LNCaP clone FGC (cell line): ENCODE data around the gene PC.

Source experiments
- DNase-seq: peaks from one replicate; pipeline ENCODE4 v3.0.0-alpha.2; 2011; ENCODE audit warnings: low read depth
- H3K4me3 ChIP-seq: 2 replicates; pipeline ENCODE4 v1.5.1; 2011; ENCODE audit warnings: mild to moderate bottlenecking, low read depth, low read length, control low read depth
- CTCF ChIP-seq: IDR thresholded peaks from 2 replicates; pipeline ENCODE4 v1.5.1; 2012; ENCODE audit warnings: mild to moderate bottlenecking; ENCODE audit not compliant: control insufficient read depth, insufficient read depth; ENCODE audit errors: extremely low read depth

Gene PC

GRCh38 chr11:66853242-66854229 lies 104.6 kb downstream of the PC start:
- no peak for DNase-seq
- no peak for TF ChIP-seq CTCF
- no peak overlapping the region for H3K4me3 ChIP-seq

- DNase-seq, result no peak
- no peak overlapping the region for H3K4me3 ChIP-seq
- no peak for TF ChIP-seq CTCF
Observed at GRCh38 chr11:66852466-66853241, 105.5 kb downstream of the PC start.

GRCh38 chr11:66851698-66852465 lies 106.3 kb downstream of the PC start:
- TF ChIP-seq CTCF, result no peak
- DNase-seq, result no peak
- no peak overlapping the region for H3K4me3 ChIP-seq

- no peak for TF ChIP-seq CTCF
Observed at GRCh38 chr11:66851239-66851596, 107.0 kb downstream of the PC start.

GRCh38 chr11:66850588-66851238 lies 107.5 kb downstream of the PC start:
- no peak for DNase-seq
- no peak for TF ChIP-seq CTCF

More at GRCh38 chr11:66851239-66851596, 107.0 kb downstream of the PC start:
- H3K4me3 ChIP-seq, result no peak overlapping the region
- DNase-seq, result no peak

GRCh38 chr11:66850235-66850587 lies 108.0 kb downstream of the PC start:
- DNase-seq, result no peak
- no peak overlapping the region for H3K4me3 ChIP-seq
- no peak for TF ChIP-seq CTCF

More at GRCh38 chr11:66850588-66851238, 107.5 kb downstream of the PC start:
- no peak overlapping the region for H3K4me3 ChIP-seq
